Nephron progenitor cell (in vitro differentiated cells): ENCODE results near the gene MSI2.

Experiments
- DNase-seq: peaks from one replicate; pipeline ENCODE4 v3.0.0; 2021
- H3K27ac Mint-ChIP-seq: 2 replicates; pipeline ENCODE4 v1.8.0; 2021; ENCODE audit warnings: mild to moderate bottlenecking, moderate library complexity, mixed read lengths
- H3K27me3 Mint-ChIP-seq: 2 replicates; pipeline ENCODE4 v1.8.0; 2021; ENCODE audit warnings: mild to moderate bottlenecking, low read depth, mixed read lengths; ENCODE audit not compliant: poor library complexity
- H3K36me3 Mint-ChIP-seq: 2 replicates; pipeline ENCODE4 v1.8.0; 2021; ENCODE audit warnings: low read depth, mixed read lengths
- H3K4me1 Mint-ChIP-seq: 2 replicates; pipeline ENCODE4 v1.8.0; 2021; ENCODE audit warnings: mixed read lengths
- H3K4me3 Mint-ChIP-seq: 2 replicates; pipeline ENCODE4 v1.8.0; 2021; ENCODE audit warnings: mild to moderate bottlenecking, moderate library complexity, mixed read lengths
- H3K9me3 Mint-ChIP-seq: 2 replicates; pipeline ENCODE4 v1.8.0; 2021; ENCODE audit warnings: mild to moderate bottlenecking, moderate library complexity, mixed read lengths
- TF ChIP-seq, protein P1 (sequence below): fragments of 200-600 bp; sonication (generic); IDR thresholded peaks from 2 replicates; pipeline ENCODE4 v1.5.0; 2021; ENCODE audit warnings: antibody characterized with exemption

The MSI2 gene

DNA sequence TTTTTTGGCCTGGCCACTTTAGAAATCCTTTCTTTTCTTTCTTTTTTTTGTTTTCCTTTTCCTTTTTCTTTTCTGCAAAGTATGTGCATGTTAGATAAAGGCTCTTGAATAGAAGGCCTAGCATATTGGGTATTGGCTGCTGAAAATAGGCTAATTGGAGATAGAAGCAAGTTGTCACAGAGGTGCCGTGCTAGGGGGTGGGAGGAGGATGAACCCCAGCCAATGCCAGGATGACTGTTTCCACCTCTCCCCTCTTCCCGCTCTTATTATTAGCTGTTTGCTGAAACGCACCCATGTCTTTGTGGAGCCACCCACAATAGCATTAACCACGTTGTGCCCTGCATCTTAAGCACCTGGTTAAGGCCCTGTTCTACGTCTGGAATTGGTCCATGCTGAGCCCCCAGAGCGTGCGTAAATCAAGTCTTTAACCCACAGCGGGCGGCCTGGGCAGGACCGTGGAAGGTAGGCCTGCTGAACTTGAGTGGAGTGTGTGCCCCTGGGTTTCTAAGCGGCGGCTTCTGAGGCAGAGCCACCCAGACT lies 123.6 kb downstream of the MSI2 start:
- peaks cover 19% of the 10 kb centered on the region for H3K9me3 Mint-ChIP-seq
- H3K27me3 Mint-ChIP-seq = no peaks in the 10 kb centered on the region
- H3K4me1 Mint-ChIP-seq = peaks cover 35% of the 10 kb centered on the region
- H3K4me3 Mint-ChIP-seq = peak overlapping the region; percentile 15
- TF ChIP-seq, protein P1, sequence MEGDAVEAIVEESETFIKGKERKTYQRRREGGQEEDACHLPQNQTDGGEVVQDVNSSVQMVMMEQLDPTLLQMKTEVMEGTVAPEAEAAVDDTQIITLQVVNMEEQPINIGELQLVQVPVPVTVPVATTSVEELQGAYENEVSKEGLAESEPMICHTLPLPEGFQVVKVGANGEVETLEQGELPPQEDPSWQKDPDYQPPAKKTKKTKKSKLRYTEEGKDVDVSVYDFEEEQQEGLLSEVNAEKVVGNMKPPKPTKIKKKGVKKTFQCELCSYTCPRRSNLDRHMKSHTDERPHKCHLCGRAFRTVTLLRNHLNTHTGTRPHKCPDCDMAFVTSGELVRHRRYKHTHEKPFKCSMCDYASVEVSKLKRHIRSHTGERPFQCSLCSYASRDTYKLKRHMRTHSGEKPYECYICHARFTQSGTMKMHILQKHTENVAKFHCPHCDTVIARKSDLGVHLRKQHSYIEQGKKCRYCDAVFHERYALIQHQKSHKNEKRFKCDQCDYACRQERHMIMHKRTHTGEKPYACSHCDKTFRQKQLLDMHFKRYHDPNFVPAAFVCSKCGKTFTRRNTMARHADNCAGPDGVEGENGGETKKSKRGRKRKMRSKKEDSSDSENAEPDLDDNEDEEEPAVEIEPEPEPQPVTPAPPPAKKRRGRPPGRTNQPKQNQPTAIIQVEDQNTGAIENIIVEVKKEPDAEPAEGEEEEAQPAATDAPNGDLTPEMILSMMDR = no peak
- H3K36me3 Mint-ChIP-seq = peaks cover 67% of the 10 kb centered on the region
- H3K27ac Mint-ChIP-seq = peak overlapping the region; percentile 98
- no peak for DNase-seq

DNA sequence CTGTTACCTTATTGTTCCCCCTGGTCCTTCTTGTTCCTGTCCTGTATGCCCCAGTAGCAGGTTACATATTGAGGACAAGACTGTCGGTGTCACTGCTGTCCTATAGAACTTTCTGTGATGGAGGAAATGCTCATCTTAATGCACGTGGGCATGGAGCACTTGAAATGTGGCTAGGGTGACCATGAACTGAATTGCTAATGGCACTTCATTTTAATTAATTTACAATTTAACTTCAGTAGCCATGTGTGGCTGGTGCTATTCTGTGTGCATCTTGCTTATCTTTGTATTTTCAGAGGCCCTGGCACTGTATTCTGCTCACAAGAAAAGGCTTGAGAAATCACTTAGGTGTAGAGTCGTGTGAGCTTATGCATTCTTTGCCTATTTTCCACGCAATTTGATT lies 125.2 kb downstream of the MSI2 start:
- Mint-ChIP-seq H3K36me3 (peaks cover 67% of the 10 kb centered on the region), H3K4me3 (no peak overlapping the region), H3K9me3 (peaks cover 32% of the 10 kb centered on the region), H3K27me3 (no peaks in the 10 kb centered on the region), H3K27ac (no peak overlapping the region), H3K4me1 (peaks cover 34% of the 10 kb centered on the region)
- DNase-seq = no peak
- TF ChIP-seq, protein P1 = no peak

DNA sequence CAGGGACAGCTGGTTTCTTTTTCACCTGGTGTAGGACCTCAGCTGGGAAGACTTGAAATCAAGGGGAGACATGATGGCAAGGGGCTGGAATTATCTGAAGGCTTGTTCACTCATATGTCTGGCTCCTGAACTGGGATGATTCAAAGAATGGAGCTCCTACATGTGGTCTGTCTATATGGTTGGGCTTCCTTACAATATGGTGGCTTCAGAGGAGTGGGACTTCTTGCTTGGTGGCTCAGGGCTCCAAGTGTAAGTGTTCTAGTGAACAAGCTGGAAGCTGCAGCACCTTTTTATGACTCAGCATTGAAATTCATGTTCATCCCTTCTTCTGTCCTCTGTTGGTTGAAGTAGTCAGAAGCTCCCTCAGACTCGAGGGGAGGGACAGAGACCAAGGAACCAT lies 127.9 kb downstream of the MSI2 start:
- H3K36me3 Mint-ChIP-seq = peaks cover 78% of the 10 kb centered on the region
- DNase-seq = no peak
- H3K9me3 Mint-ChIP-seq = peaks cover 50% of the 10 kb centered on the region
- peaks cover 2% of the 10 kb centered on the region for H3K27me3 Mint-ChIP-seq
- TF ChIP-seq, protein P1 = no peak
- no peak overlapping the region for H3K4me3 Mint-ChIP-seq
- peaks cover 39% of the 10 kb centered on the region for H3K4me1 Mint-ChIP-seq
- no peak overlapping the region for H3K27ac Mint-ChIP-seq

DNA sequence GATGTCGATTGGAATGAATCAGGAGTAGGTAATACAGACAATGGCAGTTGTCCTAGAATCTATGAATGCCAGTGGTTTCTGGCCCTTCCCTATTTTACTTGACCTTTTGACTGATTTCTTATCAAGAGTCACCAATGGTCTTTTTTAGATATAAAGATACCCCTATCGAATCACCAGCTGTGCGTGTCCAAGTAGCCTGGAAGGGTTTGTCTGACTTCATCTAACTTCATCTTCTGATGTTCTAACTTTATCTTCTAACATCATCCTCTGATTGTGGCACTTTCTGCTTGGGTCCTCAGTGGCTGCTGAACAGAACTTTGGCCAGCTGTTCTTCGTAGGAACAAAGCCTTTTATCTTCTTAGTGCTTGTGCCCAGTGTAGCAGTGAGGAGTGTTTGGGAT lies 129.7 kb downstream of the MSI2 start:
- Mint-ChIP-seq H3K4me1 (peaks cover 46% of the 10 kb centered on the region), H3K4me3 (no peak overlapping the region), H3K27ac (no peak overlapping the region), H3K36me3 (peaks cover 91% of the 10 kb centered on the region), H3K27me3 (peaks cover 6% of the 10 kb centered on the region), H3K9me3 (peaks cover 53% of the 10 kb centered on the region)
- TF ChIP-seq, protein P1 = no peak
- DNase-seq = no peak

DNA sequence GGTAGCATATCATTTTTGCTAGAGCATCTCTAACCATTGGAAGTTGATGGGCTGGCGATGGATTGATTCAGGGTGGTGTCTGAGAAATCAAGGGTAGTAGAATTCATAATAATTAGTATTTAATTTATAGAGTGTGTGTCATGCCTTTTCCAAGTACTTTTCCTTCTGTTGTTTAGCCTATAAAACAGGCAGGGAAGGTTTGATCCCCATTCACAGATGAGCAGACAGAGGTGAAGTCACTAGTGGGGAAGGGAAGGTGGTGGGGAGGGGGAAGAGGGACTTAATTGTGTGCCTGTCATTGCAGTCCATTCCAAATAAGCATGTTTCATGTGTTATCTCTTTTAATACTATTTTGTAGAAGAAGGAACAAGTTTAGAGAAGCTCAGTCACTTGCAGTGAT lies 131.3 kb downstream of the MSI2 start:
- Mint-ChIP-seq H3K27me3 (peaks cover 6% of the 10 kb centered on the region), H3K9me3 (peaks cover 67% of the 10 kb centered on the region), H3K36me3 (peaks cover 93% of the 10 kb centered on the region), H3K4me1 (peaks cover 51% of the 10 kb centered on the region), H3K4me3 (no peak overlapping the region), H3K27ac (no peak overlapping the region)
- TF ChIP-seq, protein P1 = no peak
- no peak for DNase-seq

DNA sequence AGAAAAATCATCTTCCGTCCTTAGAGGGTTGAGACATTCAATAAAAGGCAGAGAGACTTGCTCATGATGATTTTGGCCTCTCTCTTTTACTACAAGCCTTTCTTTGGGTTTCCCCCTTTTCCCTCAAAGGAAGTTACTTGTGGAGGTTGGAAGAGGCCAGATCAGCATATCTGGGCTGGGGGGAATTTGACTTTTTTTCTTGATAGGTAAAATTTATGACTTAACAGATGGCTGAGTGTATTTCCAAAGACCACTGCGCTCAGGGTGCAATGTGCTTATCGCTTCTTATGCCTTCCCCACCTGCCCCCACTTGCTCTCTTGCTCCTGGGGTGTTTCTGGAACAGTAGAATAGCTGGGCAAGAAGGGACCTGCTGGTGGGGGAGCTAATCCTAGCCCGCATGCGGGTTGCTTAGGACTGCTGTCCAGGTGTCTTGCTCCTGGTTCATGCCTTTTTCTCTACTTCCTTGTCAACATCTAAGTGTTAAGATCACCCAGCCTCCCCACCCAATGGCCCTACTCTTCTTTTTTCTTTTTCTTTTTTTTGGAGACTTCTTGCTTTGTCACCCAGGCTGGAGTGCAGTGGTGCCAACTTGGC lies 131.9 kb downstream of the MSI2 start:
- H3K36me3 Mint-ChIP-seq = peaks cover 93% of the 10 kb centered on the region
- peak overlapping the region; percentile 98 for H3K27ac Mint-ChIP-seq
- H3K4me3 Mint-ChIP-seq = no peak overlapping the region
- TF ChIP-seq, protein P1 = no peak
- no peak for DNase-seq
- H3K9me3 Mint-ChIP-seq = peaks cover 70% of the 10 kb centered on the region
- H3K27me3 Mint-ChIP-seq = peaks cover 9% of the 10 kb centered on the region
- H3K4me1 Mint-ChIP-seq = peaks cover 51% of the 10 kb centered on the region
